Measurements from ENCODE around the gene PPP1R12C.
"Not testable (repeated sequence)": the region's sequence is repeated elsewhere in the genome, so short reads cannot be mapped to it uniquely, and the experiment has no call there.

The PPP1R12C gene

GRCh38 chr19:55116859-55117662 is at the start of gene PPP1R12C:
TSS of gene PPP1R12C (minus strand) at chr19:55117637. CDS start at chr19:55117543, 94 bp downstream.
- peak; percentile 19 for DNase-seq (ENCODE audit: low spot score)

- peak; percentile 100 for DNase-seq (ENCODE audit: low spot score)
These were observed 49.3 kb upstream of the PPP1R12C start, which contains the start of gene DNAAF3 for GRCh38 chr19:55166530-55167268. TSS of gene DNAAF3 (minus strand) at chr19:55166613. CDS start at chr19:55166413, 200 bp downstream.

GRCh38 chr19:55165952-55166529 is 48.6 kb upstream of the PPP1R12C start:
- DNase-seq (ENCODE audit: low spot score) = peak; percentile 67

GRCh38 chr19:55161571-55162322 is 44.3 kb upstream of the PPP1R12C start:
- no peak for DNase-seq (ENCODE audit: low spot score)

- no peak for DNase-seq (ENCODE audit: low spot score)
These were observed 43.5 kb upstream of the PPP1R12C start for GRCh38 chr19:55160986-55161365.

- peak; percentile 96 for DNase-seq (ENCODE audit: low spot score)
These were observed 42.9 kb upstream of the PPP1R12C start for GRCh38 chr19:55160128-55160985.

- peak; percentile 64 for DNase-seq (ENCODE audit: low spot score)
These were observed 41.7 kb upstream of the PPP1R12C start for GRCh38 chr19:55158848-55159749.

GRCh38 chr19:55158423-55158822 is 41.0 kb upstream of the PPP1R12C start:
- DNase-seq (ENCODE audit: low spot score) = no peak

- DNase-seq (ENCODE audit: low spot score) = no peak
These were observed 39.8 kb upstream of the PPP1R12C start, which contains the start of gene TNNI3 for GRCh38 chr19:55157064-55157908. TSS of gene TNNI3 (minus strand) at chr19:55157732. CDS start at chr19:55157589, 143 bp downstream.

- DNase-seq (ENCODE audit: low spot score) = no peak
These were observed 39.0 kb upstream of the PPP1R12C start for GRCh38 chr19:55156202-55157063.

GRCh38 chr19:55155784-55156183 is 38.3 kb upstream of the PPP1R12C start:
- DNase-seq (ENCODE audit: low spot score) = not testable (repeated sequence)

- DNase-seq (ENCODE audit: low spot score) = no peak
These were observed 36.3 kb upstream of the PPP1R12C start for GRCh38 chr19:55153652-55154264.

GRCh38 chr19:55152017-55152416 is 34.6 kb upstream of the PPP1R12C start:
- DNase-seq (ENCODE audit: low spot score) = no peak

GRCh38 chr19:55149078-55150003 is 31.9 kb upstream of the PPP1R12C start, which contains the start of gene TNNT1:
TSS of gene TNNT1 (minus strand) at chr19:55149206. CDS start at chr19:55147157, 2,049 bp downstream.
- DNase-seq (ENCODE audit: low spot score) = no peak

- DNase-seq (ENCODE audit: low spot score) = no peak
These were observed 30.3 kb upstream of the PPP1R12C start for GRCh38 chr19:55147545-55148251.

Data from AG20443 (cell line).